Activated T-cell treated with anti-CD3 and anti-CD28 coated beads for 48 hours (primary cell): ENCODE measurements around the gene PDZRN4.
"Not testable (repeated sequence)": the region's sequence is repeated elsewhere in the genome, so short reads cannot be mapped to it uniquely, and the experiment has no call there.

Source experiments
- DNase-seq: peaks from one replicate; pipeline ENCODE4 v3.0.0-alpha.2; 2020; ENCODE audit warnings: low read depth

Gene PDZRN4

GRCh38 chr12:41213648-41214047 is 25.5 kb downstream of the PDZRN4 start:
- DNase-seq = no peak

- no peak for DNase-seq
These were observed 29.6 kb downstream of the PDZRN4 start for GRCh38 chr12:41217727-41218126.

GRCh38 chr12:41220931-41221330 is 32.8 kb downstream of the PDZRN4 start:
- no peak for DNase-seq

GRCh38 chr12:41221491-41221890 is 33.4 kb downstream of the PDZRN4 start:
- no peak for DNase-seq

DNA sequence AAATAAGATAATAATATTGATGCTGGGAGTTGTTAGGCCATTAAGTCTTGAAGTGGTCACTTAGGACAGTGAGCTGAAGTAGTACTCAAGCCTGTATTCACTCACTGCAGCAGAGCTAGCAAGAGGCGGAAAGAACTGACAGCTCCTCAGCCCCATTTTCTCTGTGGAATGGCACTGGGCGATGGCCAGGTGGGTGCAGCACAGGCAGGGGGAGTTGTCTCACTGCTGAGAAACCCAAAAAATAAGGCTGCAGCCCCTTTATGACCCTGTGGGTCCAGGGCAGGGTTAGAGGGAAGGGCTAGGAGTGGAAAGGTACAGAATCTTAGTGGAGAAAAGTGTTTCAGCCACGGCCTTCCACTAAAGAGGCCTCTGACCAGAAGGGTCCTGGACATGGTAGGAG is 35.5 kb downstream of the PDZRN4 start:
- no peak for DNase-seq

DNA sequence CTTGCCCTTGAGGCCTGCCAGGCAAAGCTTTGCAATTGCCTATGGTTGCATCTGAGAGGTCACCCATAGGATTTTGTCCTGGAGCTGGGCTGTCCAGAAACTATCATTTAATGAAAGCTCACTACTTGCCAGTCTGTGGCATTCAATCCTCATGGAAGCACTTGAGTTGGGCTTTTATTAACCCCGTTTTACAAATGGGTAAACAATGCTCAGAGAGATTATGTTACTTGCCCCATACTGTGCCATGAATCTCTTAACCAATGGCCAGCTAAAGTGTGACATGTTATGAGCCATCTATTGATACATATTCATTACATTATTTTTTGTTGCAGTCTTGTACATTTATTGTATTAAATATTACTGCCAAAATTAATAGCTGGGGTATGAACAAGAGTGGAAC is 35.9 kb downstream of the PDZRN4 start:
- DNase-seq = no peak

- DNase-seq = no peak
These were observed 37.1 kb downstream of the PDZRN4 start for GRCh38 chr12:41225179-41225578.

- no peak for DNase-seq
These were observed 40.1 kb downstream of the PDZRN4 start for GRCh38 chr12:41228066-41228820.

- no peak for DNase-seq
These were observed 42.6 kb downstream of the PDZRN4 start for GRCh38 chr12:41230756-41231155.

DNA sequence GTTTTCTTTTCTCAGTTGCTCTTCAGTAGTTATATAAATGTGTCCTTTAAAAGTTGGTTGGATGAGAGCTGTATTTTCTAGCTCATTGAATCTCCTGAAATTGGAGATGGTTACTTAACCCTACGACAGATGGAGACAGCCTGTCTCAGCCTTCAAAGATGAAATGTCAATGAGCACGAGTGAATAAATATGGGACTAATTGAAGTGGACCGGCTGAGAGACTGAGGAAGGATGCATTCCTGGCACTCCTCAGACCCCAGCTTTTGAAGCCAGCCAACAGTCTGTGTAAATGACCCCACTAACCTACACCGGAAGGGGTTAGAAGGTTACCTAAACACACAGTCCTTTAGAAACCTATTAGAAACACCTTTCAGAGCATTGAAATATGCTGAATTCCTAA is 46.6 kb downstream of the PDZRN4 start:
- no peak for DNase-seq

- no peak for DNase-seq
These were observed 54.5 kb downstream of the PDZRN4 start for GRCh38 chr12:41242603-41243002.

- no peak for DNase-seq
These were observed 60.3 kb downstream of the PDZRN4 start for GRCh38 chr12:41248391-41248790.

GRCh38 chr12:41250748-41251147 is 62.6 kb downstream of the PDZRN4 start:
- no peak for DNase-seq

- DNase-seq = no peak
These were observed 66.1 kb downstream of the PDZRN4 start for GRCh38 chr12:41254004-41254914.

- DNase-seq = not testable (repeated sequence)
These were observed 75.1 kb downstream of the PDZRN4 start for GRCh38 chr12:41263196-41263595.

- DNase-seq = no peak
These were observed 76.2 kb downstream of the PDZRN4 start for GRCh38 chr12:41264281-41264680.

DNA sequence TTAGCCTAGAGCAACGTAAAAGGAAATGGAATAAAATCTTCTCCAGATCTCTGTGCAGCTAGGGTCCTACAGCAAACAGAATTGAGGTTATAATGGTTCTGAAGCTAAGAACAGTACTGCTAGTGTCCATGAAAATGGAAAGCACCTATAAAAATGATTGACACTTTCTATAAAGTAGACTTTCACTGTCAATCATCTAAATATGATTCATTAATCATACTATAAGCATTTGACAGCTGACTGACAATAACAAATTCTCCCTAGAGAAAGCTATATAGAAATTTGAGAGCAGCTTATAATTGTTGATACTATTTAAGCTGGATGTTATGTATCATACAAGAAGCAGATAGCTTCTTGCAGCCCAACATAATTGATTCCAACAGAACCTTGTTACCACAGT is 80.9 kb downstream of the PDZRN4 start:
- no peak for DNase-seq

- DNase-seq = no peak
These were observed 83.4 kb downstream of the PDZRN4 start for GRCh38 chr12:41271489-41271888.

GRCh38 chr12:41274643-41275042 is 86.5 kb downstream of the PDZRN4 start:
- DNase-seq = no peak

DNA sequence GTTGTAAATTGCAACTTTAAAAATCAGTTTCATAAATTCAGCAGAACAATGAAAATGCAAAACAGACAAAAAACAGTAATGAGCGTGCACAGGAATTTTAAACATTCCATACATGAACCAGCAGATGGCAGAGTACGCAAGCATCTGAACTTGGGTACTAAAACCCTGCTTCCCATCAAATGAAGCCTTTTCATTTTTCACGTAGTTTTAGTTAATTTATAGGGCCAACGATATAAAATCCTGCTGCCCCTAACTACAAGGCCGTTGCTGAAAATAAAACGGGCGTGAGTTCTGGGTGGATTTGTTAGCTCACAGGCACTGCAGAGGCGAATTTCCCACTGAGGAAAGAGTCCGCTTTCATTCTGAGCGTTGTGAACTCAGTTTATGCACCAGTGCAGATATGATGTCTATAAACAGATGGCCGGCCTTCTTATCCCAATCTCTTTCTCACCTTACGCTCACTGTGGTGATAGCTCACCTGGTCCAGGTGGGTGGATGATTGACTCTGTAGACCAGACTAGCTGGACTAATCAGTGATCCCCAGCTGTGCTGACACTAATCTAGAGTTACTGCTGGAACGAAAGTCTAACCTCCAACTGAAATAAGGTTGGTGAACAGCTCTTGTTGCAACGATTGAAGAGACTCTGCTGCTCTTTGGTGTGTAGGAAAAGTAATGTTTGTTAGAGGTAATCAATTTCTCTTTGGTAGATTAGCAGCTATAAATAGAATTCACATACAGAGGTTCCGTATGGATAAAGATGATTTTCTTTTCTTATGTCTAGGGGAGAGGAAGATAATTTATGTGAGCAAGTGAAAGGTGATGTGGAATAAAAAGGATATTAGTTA is 89.2 kb downstream of the PDZRN4 start:
- DNase-seq = no peak

GRCh38 chr12:41277946-41278267 is 89.8 kb downstream of the PDZRN4 start:
- DNase-seq = no peak

DNA sequence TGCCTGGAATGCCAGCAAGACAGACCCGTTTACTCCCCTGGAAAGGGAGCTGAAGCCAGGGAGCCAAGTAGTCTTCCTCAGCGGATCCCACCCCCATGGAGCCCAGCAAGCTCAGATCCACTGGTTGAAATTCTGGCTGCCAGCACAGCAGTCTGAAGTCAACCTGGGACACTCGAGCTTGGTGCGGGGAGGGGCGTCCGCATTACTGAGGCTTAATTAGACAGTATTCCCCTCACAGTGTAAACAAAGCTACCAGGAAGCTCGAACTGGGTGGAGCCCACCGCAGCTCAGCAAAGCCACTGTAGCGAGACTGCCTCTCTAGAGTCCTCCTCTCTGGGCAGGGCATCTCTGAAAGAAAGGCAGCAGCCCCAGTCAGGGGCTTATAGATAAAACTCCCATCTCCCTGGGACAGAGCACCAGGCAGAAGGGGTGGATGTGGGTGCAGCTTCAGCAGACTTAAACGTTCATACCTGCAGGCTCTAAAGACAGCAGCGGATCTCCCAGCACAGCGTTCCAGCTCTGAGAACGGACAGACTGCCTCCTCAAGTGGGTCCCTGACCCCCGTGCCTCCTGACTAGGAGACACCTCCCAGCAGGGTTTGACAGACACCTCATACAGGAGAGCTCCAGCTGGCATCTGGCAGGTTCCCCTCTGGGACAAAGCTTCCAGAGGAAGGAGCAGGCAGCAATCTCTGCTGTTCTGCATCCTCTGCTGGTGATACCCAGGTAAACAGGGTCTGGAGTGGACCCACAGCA is 92.4 kb downstream of the PDZRN4 start:
- DNase-seq = not testable (repeated sequence)
